HCT116 (cell line): ENCODE measurements around the gene CIC.

Experiments
- ELF1 ChIP-seq: IDR thresholded peaks from 2 replicates; pipeline ENCODE4 v1.6.1; 2012; ENCODE audit warnings: low read depth, borderline replicate concordance
- EZH2 ChIP-seq: fragments of 200-600 bp; sonication (generic); IDR thresholded peaks from 2 replicates; pipeline ENCODE4 v1.6.1; 2017; ENCODE audit warnings: antibody characterized with exemption, mixed run types
- POLR2A ChIP-seq: IDR thresholded peaks from 2 replicates; pipeline ENCODE4 v1.7.0; 2011; ENCODE audit warnings: borderline replicate concordance; ENCODE audit not compliant: insufficient read depth, insufficient read length; ENCODE audit errors: extremely low read depth
- POLR2AphosphoS5 ChIP-seq: IDR thresholded peaks from 2 replicates; pipeline ENCODE4 v1.6.1; 2011; ENCODE audit warnings: mild to moderate bottlenecking, low read depth, low read length, moderate library complexity
- RAD21 ChIP-seq: IDR thresholded peaks from 2 replicates; pipeline ENCODE4 v1.6.1; 2012; ENCODE audit warnings: low read depth, mild to moderate bottlenecking
- SIN3A ChIP-seq: IDR thresholded peaks from 2 replicates; pipeline ENCODE4 v1.6.1; 2012; ENCODE audit warnings: low read depth
- YY1 ChIP-seq: IDR thresholded peaks from 2 replicates; pipeline ENCODE4 v1.6.1; 2011; ENCODE audit warnings: low read length, low read depth, moderate library complexity, mild to moderate bottlenecking; ENCODE audit not compliant: insufficient replicate concordance; ENCODE audit errors: extremely low read depth
- TF ChIP-seq, protein P1 (sequence below): IDR thresholded peaks from 2 replicates; pipeline ENCODE4 v1.6.1; 2012; ENCODE audit warnings: low read depth
- TF ChIP-seq, protein P2 (sequence below), 3 experiments: fragments of 200-600 bp in 1 of 3; sonication (generic) in 1 of 3; IDR thresholded peaks in 2 of 3; conservative IDR thresholded peaks in 1 of 3; 2 replicates each; pipeline ENCODE4 v1.5.1; 2012 to 2017; ENCODE audit warnings: low read depth in 2 of 3, low read length in 2 of 3, antibody characterized with exemption in 1 of 3, borderline replicate concordance in 1 of 3, control low read depth in 1 of 3, mild to moderate bottlenecking in 1 of 3, mixed read lengths in 1 of 3, mixed run types in 1 of 3, moderate library complexity in 1 of 3; ENCODE audit not compliant: insufficient read depth in 1 of 3

DNA sequence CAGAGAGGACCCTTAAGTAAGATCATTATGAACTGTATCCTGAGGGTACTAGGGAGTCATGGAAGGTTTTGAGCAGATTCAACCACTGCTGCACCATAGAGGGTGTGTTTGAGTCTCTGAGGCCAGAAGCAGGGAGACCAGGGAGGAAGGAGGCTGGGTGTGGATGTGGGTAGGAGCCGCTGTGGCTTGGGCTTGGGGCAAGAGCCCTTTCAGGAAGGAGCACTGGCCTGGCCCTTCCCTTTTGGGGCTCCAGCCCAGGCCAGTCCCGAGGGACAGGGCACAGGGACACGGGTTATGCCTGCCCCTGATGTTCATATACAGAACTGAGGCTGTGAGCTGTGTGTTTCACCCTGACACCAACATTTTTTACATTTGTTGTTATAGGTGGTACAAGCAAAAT lies 7.2 kb downstream of the CIC start:
- TF ChIP-seq, protein P1, sequence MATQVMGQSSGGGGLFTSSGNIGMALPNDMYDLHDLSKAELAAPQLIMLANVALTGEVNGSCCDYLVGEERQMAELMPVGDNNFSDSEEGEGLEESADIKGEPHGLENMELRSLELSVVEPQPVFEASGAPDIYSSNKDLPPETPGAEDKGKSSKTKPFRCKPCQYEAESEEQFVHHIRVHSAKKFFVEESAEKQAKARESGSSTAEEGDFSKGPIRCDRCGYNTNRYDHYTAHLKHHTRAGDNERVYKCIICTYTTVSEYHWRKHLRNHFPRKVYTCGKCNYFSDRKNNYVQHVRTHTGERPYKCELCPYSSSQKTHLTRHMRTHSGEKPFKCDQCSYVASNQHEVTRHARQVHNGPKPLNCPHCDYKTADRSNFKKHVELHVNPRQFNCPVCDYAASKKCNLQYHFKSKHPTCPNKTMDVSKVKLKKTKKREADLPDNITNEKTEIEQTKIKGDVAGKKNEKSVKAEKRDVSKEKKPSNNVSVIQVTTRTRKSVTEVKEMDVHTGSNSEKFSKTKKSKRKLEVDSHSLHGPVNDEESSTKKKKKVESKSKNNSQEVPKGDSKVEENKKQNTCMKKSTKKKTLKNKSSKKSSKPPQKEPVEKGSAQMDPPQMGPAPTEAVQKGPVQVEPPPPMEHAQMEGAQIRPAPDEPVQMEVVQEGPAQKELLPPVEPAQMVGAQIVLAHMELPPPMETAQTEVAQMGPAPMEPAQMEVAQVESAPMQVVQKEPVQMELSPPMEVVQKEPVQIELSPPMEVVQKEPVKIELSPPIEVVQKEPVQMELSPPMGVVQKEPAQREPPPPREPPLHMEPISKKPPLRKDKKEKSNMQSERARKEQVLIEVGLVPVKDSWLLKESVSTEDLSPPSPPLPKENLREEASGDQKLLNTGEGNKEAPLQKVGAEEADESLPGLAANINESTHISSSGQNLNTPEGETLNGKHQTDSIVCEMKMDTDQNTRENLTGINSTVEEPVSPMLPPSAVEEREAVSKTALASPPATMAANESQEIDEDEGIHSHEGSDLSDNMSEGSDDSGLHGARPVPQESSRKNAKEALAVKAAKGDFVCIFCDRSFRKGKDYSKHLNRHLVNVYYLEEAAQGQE = no peak
- TF ChIP-seq, protein P2, sequence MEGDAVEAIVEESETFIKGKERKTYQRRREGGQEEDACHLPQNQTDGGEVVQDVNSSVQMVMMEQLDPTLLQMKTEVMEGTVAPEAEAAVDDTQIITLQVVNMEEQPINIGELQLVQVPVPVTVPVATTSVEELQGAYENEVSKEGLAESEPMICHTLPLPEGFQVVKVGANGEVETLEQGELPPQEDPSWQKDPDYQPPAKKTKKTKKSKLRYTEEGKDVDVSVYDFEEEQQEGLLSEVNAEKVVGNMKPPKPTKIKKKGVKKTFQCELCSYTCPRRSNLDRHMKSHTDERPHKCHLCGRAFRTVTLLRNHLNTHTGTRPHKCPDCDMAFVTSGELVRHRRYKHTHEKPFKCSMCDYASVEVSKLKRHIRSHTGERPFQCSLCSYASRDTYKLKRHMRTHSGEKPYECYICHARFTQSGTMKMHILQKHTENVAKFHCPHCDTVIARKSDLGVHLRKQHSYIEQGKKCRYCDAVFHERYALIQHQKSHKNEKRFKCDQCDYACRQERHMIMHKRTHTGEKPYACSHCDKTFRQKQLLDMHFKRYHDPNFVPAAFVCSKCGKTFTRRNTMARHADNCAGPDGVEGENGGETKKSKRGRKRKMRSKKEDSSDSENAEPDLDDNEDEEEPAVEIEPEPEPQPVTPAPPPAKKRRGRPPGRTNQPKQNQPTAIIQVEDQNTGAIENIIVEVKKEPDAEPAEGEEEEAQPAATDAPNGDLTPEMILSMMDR (IDR thresholded peaks at IDR 0.05 in 2 of 3, conservative IDR thresholded peaks at IDR 0.05 in 1 of 3; ENCODE audit: borderline replicate concordance in 1 of 3, insufficient read depth in 1 of 3, low read depth in 2 of 3, low read length in 2 of 3) = no peak
- TF ChIP-seq EZH2 (no peak), RAD21 (no peak), POLR2A (no peak), POLR2AphosphoS5 (no peak), YY1 (no peak), SIN3A (no peak), ELF1 (no peak)
